ENCODE data around the gene HIC2. TPM values are rescaled to one million over a fixed set of nuclear protein-coding genes. Genes with fewer than 3 reads are reported as not detected.
"Not testable (repeated sequence)": the region's sequence is repeated elsewhere in the genome, so short reads cannot be mapped to it uniquely, and the experiment has no call there.

HIC2 gene
- total RNA-seq, 1 experiment from 2014 or later: 5.4 TPM

DNA sequence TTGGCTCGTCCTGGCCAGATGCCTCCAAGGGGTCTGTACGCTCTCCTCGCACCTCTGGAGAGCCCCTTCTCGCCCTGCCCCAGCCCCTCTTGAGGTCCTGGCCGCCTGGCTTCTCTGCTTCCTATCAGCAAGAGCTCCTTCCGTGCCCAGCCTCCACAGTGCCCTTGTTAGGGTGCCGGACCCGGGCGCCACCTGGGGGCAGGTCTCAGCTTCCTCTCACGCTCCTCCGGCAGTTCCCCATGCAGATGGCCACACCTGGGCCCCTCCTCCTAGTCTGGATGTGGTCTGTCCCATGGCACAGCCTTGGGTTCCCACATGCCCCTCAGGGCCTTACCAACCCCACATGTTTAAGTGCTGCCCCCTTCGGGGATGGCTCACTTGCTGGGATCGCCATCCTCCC lies 56.5 kb downstream of the HIC2 start:
- not testable (repeated sequence) for H3K4me1 ChIP-seq (replicated peaks); H3K36me3 ChIP-seq; H3K4me3 ChIP-seq; DNase-seq (ENCODE audit: low read depth in 1 of 2, low spot score in 2 of 2); H3K27ac ChIP-seq; H3K27me3 ChIP-seq (replicated peaks); H3K9me3 ChIP-seq (replicated peaks)

- H3K4me1 ChIP-seq (replicated peaks); H3K36me3 ChIP-seq; H3K27ac ChIP-seq; H3K4me3 ChIP-seq; H3K9me3 ChIP-seq (replicated peaks); DNase-seq (ENCODE audit: low read depth in 1 of 2, low spot score in 2 of 2); H3K27me3 ChIP-seq (replicated peaks): not testable (repeated sequence)
Observed at GRCh38 chr22:21484039-21484438, 66.9 kb downstream of the HIC2 start.

DNA sequence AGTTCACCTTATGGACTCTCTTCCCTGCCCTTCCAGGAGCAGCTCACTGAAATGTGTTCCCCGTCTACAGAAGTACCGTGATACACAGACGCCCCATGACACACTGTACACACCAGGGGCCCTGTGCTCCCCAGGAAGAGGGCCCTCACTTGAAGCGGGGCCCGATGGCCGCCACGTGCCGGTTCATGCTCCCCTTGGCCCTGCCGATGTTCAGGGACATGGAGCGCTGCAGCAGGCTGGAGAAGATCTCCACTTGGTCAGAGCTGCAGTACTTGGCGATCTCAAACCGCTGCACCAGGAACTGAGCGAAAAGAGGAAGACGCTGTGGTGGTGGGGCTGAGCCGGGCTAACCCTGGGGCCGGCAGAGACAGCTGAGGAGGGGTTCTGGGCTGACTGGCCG lies 70.6 kb downstream of the HIC2 start:
- H3K27ac ChIP-seq; H3K27me3 ChIP-seq (replicated peaks); H3K36me3 ChIP-seq; H3K9me3 ChIP-seq (replicated peaks); DNase-seq (ENCODE audit: low read depth in 1 of 2, low spot score in 2 of 2); H3K4me3 ChIP-seq; H3K4me1 ChIP-seq (replicated peaks): not testable (repeated sequence)

GRCh38 chr22:21489149-21489680 lies 72.0 kb downstream of the HIC2 start:
- H3K27me3 ChIP-seq (replicated peaks); H3K9me3 ChIP-seq (replicated peaks); H3K36me3 ChIP-seq; H3K4me1 ChIP-seq (replicated peaks); H3K27ac ChIP-seq; H3K4me3 ChIP-seq; DNase-seq (ENCODE audit: low read depth in 1 of 2, low spot score in 2 of 2): not testable (repeated sequence)

DNA sequence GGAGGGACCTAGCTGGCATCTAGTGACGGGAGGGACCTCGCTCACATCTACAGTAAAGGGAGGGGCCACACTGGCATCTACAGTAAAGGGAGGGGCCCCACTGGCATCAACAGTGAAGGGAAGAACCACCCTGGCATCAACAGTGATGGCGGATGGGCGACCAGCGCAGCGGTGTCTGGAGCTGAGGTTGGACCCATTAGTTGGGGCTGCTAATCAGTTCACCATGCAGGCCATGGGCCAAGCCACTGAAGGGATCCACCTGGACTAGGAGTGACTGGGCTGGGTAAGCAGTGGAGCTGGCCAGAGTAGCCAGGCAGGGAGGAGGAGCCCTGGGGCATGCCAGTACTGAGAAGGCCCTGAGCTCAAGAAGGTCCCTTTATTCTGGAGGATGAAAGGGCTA lies 73.4 kb downstream of the HIC2 start:
- not testable (repeated sequence) for H3K27ac ChIP-seq, H3K4me3 ChIP-seq, H3K36me3 ChIP-seq

DNA sequence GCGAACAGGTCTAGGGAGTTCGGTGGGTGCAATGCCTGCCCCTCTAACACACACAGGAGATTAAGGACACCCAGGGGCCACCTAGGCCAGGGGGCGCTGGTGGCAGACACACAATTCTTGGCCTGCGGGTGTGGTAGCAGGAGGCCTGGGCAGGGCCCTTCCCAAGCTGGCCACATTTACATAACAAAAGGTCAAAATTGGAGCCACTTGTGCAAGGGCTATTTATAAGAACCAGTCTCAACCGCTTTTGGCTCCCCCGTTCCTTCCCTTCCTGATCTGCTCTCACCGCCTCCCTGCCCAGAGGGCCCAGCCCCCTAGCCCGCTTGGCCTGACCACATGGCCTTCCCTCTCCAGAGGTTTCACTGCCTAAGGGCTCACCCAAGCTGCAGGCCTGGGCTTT lies 75.1 kb downstream of the HIC2 start:
- not testable (repeated sequence) for H3K9me3 ChIP-seq (replicated peaks); H3K27ac ChIP-seq; H3K36me3 ChIP-seq; H3K27me3 ChIP-seq (replicated peaks); DNase-seq (ENCODE audit: low read depth in 1 of 2, low spot score in 2 of 2); H3K4me3 ChIP-seq; H3K4me1 ChIP-seq (replicated peaks)

More for the DNA sequence above, 73.4 kb downstream of the HIC2 start:
- not testable (repeated sequence) for H3K27me3 ChIP-seq (replicated peaks); H3K9me3 ChIP-seq (replicated peaks); H3K4me1 ChIP-seq (replicated peaks); DNase-seq (ENCODE audit: low read depth in 1 of 2, low spot score in 2 of 2)

GRCh38 chr22:21493789-21494782 lies 76.9 kb downstream of the HIC2 start:
- not testable (repeated sequence) for H3K4me3 ChIP-seq; H3K27me3 ChIP-seq (replicated peaks); H3K9me3 ChIP-seq (replicated peaks); H3K27ac ChIP-seq; H3K4me1 ChIP-seq (replicated peaks); DNase-seq (ENCODE audit: low read depth in 1 of 2, low spot score in 2 of 2); H3K36me3 ChIP-seq

DNA sequence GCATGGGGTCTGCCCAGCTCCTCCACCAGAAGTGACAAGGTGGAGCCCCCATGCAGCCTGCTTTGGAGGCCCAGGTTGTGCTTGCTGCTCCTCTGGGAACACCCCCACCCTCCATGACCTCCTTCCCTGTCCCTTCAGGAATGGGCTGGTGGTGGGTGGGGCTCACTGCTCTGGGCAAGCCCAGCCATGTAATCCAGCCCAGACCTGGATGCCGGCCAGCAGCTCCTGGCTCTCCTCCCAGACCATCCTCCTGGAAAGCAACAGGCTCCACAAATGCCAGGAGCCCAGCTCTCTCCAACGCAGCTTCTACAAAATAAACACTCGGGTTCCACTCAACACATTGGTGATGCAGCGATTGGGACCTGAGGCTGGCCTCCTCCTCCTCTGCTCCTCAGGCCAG lies 80.8 kb downstream of the HIC2 start:
- H3K27ac ChIP-seq; H3K36me3 ChIP-seq; H3K4me1 ChIP-seq (replicated peaks); H3K4me3 ChIP-seq; H3K9me3 ChIP-seq (replicated peaks); H3K27me3 ChIP-seq (replicated peaks); DNase-seq (ENCODE audit: low read depth in 1 of 2, low spot score in 2 of 2): not testable (repeated sequence)

- H3K27ac ChIP-seq, H3K4me3 ChIP-seq: not testable (repeated sequence)
Observed at GRCh38 chr22:21498489-21498888, 81.3 kb downstream of the HIC2 start.

DNA sequence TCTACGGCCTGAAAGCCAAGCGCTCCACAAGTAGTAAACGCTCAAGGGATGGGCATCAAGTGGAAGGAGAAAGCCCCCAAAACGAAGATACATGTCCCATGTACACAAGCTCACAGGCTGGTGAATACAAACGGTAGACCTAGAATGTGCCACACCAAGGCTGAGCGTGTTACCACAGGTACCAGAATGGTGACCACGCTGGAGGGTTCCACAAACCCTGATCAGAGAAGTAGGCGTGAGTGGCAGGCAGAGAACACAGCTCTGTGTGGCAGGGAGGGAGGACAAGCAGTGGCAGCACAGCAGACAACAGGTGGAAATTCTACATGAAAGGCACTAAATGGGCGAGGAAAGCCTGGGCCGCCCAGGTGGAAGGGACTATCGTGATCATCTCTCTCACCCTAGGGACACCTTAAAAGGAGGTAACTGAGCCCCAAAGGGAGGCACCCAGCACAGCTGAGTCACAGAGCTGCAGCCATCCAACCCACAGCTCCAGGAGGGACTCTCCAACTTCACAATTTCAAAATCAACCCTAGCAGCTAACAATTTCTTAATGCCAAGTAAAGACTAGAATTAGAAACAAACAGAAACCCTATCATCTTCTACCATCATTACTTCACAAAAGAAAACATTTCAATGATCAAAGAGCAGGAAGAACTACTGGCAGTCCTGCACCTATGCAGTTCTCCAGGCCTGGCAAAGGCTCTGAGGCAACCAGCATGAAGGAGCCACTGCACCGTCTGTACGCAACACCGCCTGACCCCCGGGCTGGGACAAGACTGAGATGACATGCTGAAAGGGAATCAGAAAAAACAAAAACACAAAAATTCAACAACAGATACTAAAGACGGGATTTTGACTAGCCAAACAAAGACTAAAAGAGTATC lies 82.7 kb downstream of the HIC2 start:
- H3K4me1 ChIP-seq (replicated peaks); H3K9me3 ChIP-seq (replicated peaks); H3K36me3 ChIP-seq; H3K4me3 ChIP-seq; H3K27me3 ChIP-seq (replicated peaks); DNase-seq (ENCODE audit: low read depth in 1 of 2, low spot score in 2 of 2); H3K27ac ChIP-seq: not testable (repeated sequence)

More at GRCh38 chr22:21498489-21498888, 81.3 kb downstream of the HIC2 start:
- H3K36me3 ChIP-seq; DNase-seq (ENCODE audit: low read depth in 1 of 2, low spot score in 2 of 2); H3K9me3 ChIP-seq (replicated peaks); H3K4me1 ChIP-seq (replicated peaks); H3K27me3 ChIP-seq (replicated peaks): not testable (repeated sequence)

Other genes with a start within 250 kb of the HIC2 start
- 0.89 and 1.5 TPM in 2 replicates for gene RIMBP3B, start 33.6 kb upstream of the HIC2 start, total RNA-seq (2014; rRNA removed; shearing (Covaris generic))
- 1.2 TPM in 1 of 2 replicates, not detected in the other for gene TMEM191C, start 50.0 kb downstream of the HIC2 start, total RNA-seq (2014; rRNA removed; shearing (Covaris generic))
- 0.76 and 0.81 TPM in 2 replicates for gene RIMBP3C, start 134.1 kb downstream of the HIC2 start, total RNA-seq (2014; rRNA removed; shearing (Covaris generic))
- gene UBE2L3, start 150.3 kb downstream of the HIC2 start, total RNA-seq (2014; rRNA removed; shearing (Covaris generic)): 79.5 and 94.3 TPM in 2 replicates
- 36.4 and 47.9 TPM in 2 replicates for gene YDJC, start 212.7 kb downstream of the HIC2 start, total RNA-seq (2014; rRNA removed; shearing (Covaris generic))
- gene CCDC116, start 215.4 kb downstream of the HIC2 start, total RNA-seq (2014; rRNA removed; shearing (Covaris generic)): 0.13 TPM in 1 of 2 replicates, not detected in the other
- gene SDF2L1, start 224.9 kb downstream of the HIC2 start, total RNA-seq (2014; rRNA removed; shearing (Covaris generic)): 64.3 and 119 TPM in 2 replicates
- 21.6 and 24.3 TPM in 2 replicates for gene PPIL2, start 248.6 kb downstream of the HIC2 start, total RNA-seq (2014; rRNA removed; shearing (Covaris generic))

Measured in SJSA1 (cell line).